Keratinocyte (primary cell): ENCODE results near the gene RETREG2. TPM values are rescaled to one million over a fixed set of nuclear protein-coding genes. Genes with fewer than 3 reads are reported as not detected.
"Not testable (repeated sequence)": the region's sequence is repeated elsewhere in the genome, so short reads cannot be mapped to it uniquely, and the experiment has no call there.

ENCODE experiments used
- DNase-seq: peaks from one replicate; pipeline ENCODE4 v3.0.0-alpha.2; 2011; ENCODE audit warnings: low read depth, missing footprints, low spot score
- FAIRE-seq: peaks from 2 replicates; lab custom pipeline; 2011; peaks lifted over from hg19 to GRCh38; lab: Jason Lieb, UNC
- H2AFZ ChIP-seq: 2 replicates; pipeline ENCODE4 v1.6.0; 2012; ENCODE audit warnings: low read length, control low read depth, inconsistent platforms; ENCODE audit not compliant: control insufficient read depth
- H3K27ac ChIP-seq: 2 replicates; pipeline ENCODE4 v1.5.1; 2011; ENCODE audit warnings: low read length; ENCODE audit not compliant: control insufficient read depth, insufficient read depth
- H3K27me3 ChIP-seq: 3 replicates; pipeline ENCODE4 v1.6.0; 2011; ENCODE audit warnings: low read length; ENCODE audit not compliant: control insufficient read depth, insufficient read depth; ENCODE audit errors: extremely low read depth
- H3K36me3 ChIP-seq, 2 experiments: 2 replicates in 1 of 2; 3 replicates in 1 of 2; pipeline ENCODE4 v1.5.1; 2011; ENCODE audit warnings: low read length in 2 of 2, mild to moderate bottlenecking in 1 of 2; ENCODE audit not compliant: control insufficient read depth in 2 of 2, insufficient read depth in 2 of 2; ENCODE audit errors: extremely low read depth in 1 of 2
- H3K4me1 ChIP-seq: 3 replicates; pipeline ENCODE4 v1.5.1; 2011; ENCODE audit warnings: low read length; ENCODE audit not compliant: control insufficient read depth, insufficient read depth; ENCODE audit errors: extremely low read depth
- H3K4me2 ChIP-seq: 3 replicates; pipeline ENCODE4 v1.6.0; 2011; ENCODE audit warnings: low read depth, low read length; ENCODE audit not compliant: control insufficient read depth, insufficient read depth; ENCODE audit errors: extremely low read depth
- H3K4me3 ChIP-seq, 3 experiments: fragments of 200-600 bp in 1 of 3; sonication (generic) in 1 of 3; 2 replicates in 2 of 3; 3 replicates in 1 of 3; pipeline ENCODE4 v1.5.1; 2011 to 2016; ENCODE audit warnings: low read length in 3 of 3, mild to moderate bottlenecking in 3 of 3, control low read depth in 2 of 3, inconsistent platforms in 1 of 3, low read depth in 1 of 3, mixed read lengths in 1 of 3, mixed run types in 1 of 3, moderate library complexity in 1 of 3; ENCODE audit not compliant: control insufficient read depth in 2 of 3, insufficient read depth in 2 of 3; ENCODE audit errors: extremely low read depth in 1 of 3
- H3K79me2 ChIP-seq: 2 replicates; pipeline ENCODE4 v1.6.0; 2012; ENCODE audit warnings: low read length; ENCODE audit not compliant: control insufficient read depth, insufficient read depth
- H3K9ac ChIP-seq: 3 replicates; pipeline ENCODE4 v1.6.0; 2011; ENCODE audit warnings: low read length; ENCODE audit not compliant: control insufficient read depth, insufficient read depth; ENCODE audit errors: extremely low read depth
- H3K9me1 ChIP-seq: 3 replicates; pipeline ENCODE4 v1.6.0; 2011; ENCODE audit warnings: low read length; ENCODE audit not compliant: control insufficient read depth, insufficient read depth; ENCODE audit errors: extremely low read depth
- H3K9me3 ChIP-seq: 2 replicates; pipeline ENCODE4 v1.5.1; 2012; ENCODE audit warnings: low read depth, low read length; ENCODE audit not compliant: control insufficient read depth
- H4K20me1 ChIP-seq: 3 replicates; pipeline ENCODE4 v1.6.0; 2011; ENCODE audit warnings: low read length; ENCODE audit not compliant: control insufficient read depth, insufficient read depth; ENCODE audit errors: extremely low read depth
- CTCF ChIP-seq, 3 experiments: IDR thresholded peaks in 1 of 3; conservative IDR thresholded peaks in 1 of 3; optimal IDR thresholded peaks in 1 of 3; 2 replicates in 2 of 3; 3 replicates in 1 of 3; pipeline versions ENCODE3 to v1.5.1; 2011; ENCODE audit warnings: low read length in 3 of 3, mild to moderate bottlenecking in 3 of 3, moderate library complexity in 2 of 3, control low read depth in 1 of 3, inconsistent platforms in 1 of 3; ENCODE audit not compliant: insufficient read depth in 2 of 3; ENCODE audit errors: extremely low read depth in 1 of 3
- EZH2 ChIP-seq: IDR thresholded peaks from one replicate; pipeline ENCODE4 v1.6.1; 2012; ENCODE audit warnings: inconsistent platforms, mild to moderate bottlenecking, low read length, moderate library complexity
- dilution Hi-C: fragments of 300-500 bp; cut with MboI; formaldehyde crosslinking; loops from one replicate; pipeline ENCODE4 v1.7.0; 2020; ENCODE audit warnings: low sequenced_read_pairs; ENCODE audit not compliant: extremely low pct_ligation_motif_present
- polyA plus RNA-seq, 5 experiments: library from polyadenylated mRNA; depleted of rRNA in 3 of 5; stranded (reverse) in 3 of 5; stranded (forward) in 1 of 5; unstranded in 1 of 5; fragments of >200 nt; gene quantifications; 1 replicate in 1 of 5; 2 replicates in 3 of 5; 3 replicates in 1 of 5; pipeline versions ENCODE4 v1.2.1 to v1.2.3, GENCODE V29; 2011 to 2012; ENCODE audit warnings: missing spikeins in 2 of 5, low read depth in 1 of 5, low replicate concordance in 1 of 5

RETREG2 gene
- polyA plus RNA-seq, 1 donor (not counting 4 experiments of a cell fraction or from before 2014, with no cell fraction given): 45.8 TPM

- Histone ChIP-seq H3K9me3 (no peaks in the 10 kb centered on the region), H3K27me3 (no peaks in the 10 kb centered on the region), H3K79me2 (no peaks in the 10 kb centered on the region), H3K4me3 (no peak overlapping the region), H4K20me1 (no peaks in the 10 kb centered on the region), H3K9me1 (no peaks in the 10 kb centered on the region), H3K36me3 (no peaks in the 10 kb centered on the region), H3K4me2 (no peak overlapping the region), H3K4me1 (no peaks in the 10 kb centered on the region), H3K9ac (no peak overlapping the region), H2AFZ (no peak overlapping the region), H3K27ac (no peak overlapping the region)
- no peak for DNase-seq
- FAIRE-seq: no peak
- dilution Hi-C loops: no loop called here
- TF ChIP-seq EZH2: no peak
- no peak for TF ChIP-seq CTCF (optimal IDR thresholded peaks at IDR 0.05 in 1 of 3, IDR thresholded peaks at IDR 0.05 in 1 of 3, conservative IDR thresholded peaks at IDR 0.05 in 1 of 3; ENCODE audit: extremely low read depth in 1 of 3, insufficient read depth in 2 of 3, low read length in 3 of 3)
Observed at GRCh38 chr2:219199470-219200211, 21.6 kb downstream of the RETREG2 start.

- H3K79me2 ChIP-seq, dilution Hi-C loops, H3K9me3 ChIP-seq, H3K36me3 ChIP-seq, H3K4me2 ChIP-seq, H3K27me3 ChIP-seq, H3K4me3 ChIP-seq, FAIRE-seq, DNase-seq, H4K20me1 ChIP-seq, H3K27ac ChIP-seq, H3K9ac ChIP-seq, H3K4me1 ChIP-seq, H2AFZ ChIP-seq, H3K9me1 ChIP-seq: not testable (repeated sequence)
Observed at GRCh38 chr2:219200502-219201326, 22.6 kb downstream of the RETREG2 start.

- H3K4me2 ChIP-seq, H3K9me1 ChIP-seq, H3K27me3 ChIP-seq, FAIRE-seq, H3K9ac ChIP-seq, H3K27ac ChIP-seq, H2AFZ ChIP-seq, DNase-seq, H3K4me3 ChIP-seq, H4K20me1 ChIP-seq, H3K9me3 ChIP-seq, H3K79me2 ChIP-seq, H3K4me1 ChIP-seq, dilution Hi-C loops, H3K36me3 ChIP-seq: not testable (repeated sequence)
Observed at GRCh38 chr2:219201331-219201730, 23.3 kb downstream of the RETREG2 start.
